Measurements from ENCODE around the gene PLA2G2D. TPM values are rescaled to one million over a fixed set of nuclear protein-coding genes. Genes with fewer than 3 reads are reported as not detected.

The PLA2G2D gene
- total RNA-seq, result under 1 TPM in 1 of 4 donors, not detected in 3; 0.16 TPM
- polyA plus RNA-seq, result 1 to 10 TPM in 1 of 3 donors, not detected in 2; 8.6 TPM

GRCh38 chr1:20119347-20119746 lies at the start of gene PLA2G2D:
Gene PLA2G2D, minus strand, starts transcription at chr1:20119536. Its CDS starts 38 bp downstream, at chr1:20119498.
- H3K27ac ChIP-seq, result no peak within 1 kb of the TSS
- WGBS, 2 donors, result 86 to 95% methylated on average over 2 of the region's 2 CpGs
- no peaks in the 10 kb centered on the region for H3K36me3 ChIP-seq
- intact Hi-C loops (cut with DNase I), result no loop called here
- DNase-seq, result peak; percentile 39
- no peaks in the 10 kb centered on the region for H3K9me3 ChIP-seq
- no peak within 1 kb of the TSS for H3K4me3 ChIP-seq
- TF ChIP-seq POLR2A (IDR thresholded peaks at IDR 0.05) (no peak), CTCF (IDR thresholded peaks at IDR 0.05) (no peak), EP300 (IDR thresholded peaks at IDR 0.05) (no peak), POLR2AphosphoS5 (IDR thresholded peaks at IDR 0.05) (no peak)
- H3K4me1 ChIP-seq, result peaks cover 0 to 7% (median 5%) of the 10 kb centered on the region in 4 donors
- H3K27me3 ChIP-seq, result no peaks in the 10 kb centered on the region

- intact Hi-C loops (cut with DNase I), result no loop called here
Observed at GRCh38 chr1:20168564-20169491, 49.5 kb upstream of the PLA2G2D start.

GRCh38 chr1:20167126-20167525 lies 47.8 kb upstream of the PLA2G2D start:
- intact Hi-C loops (cut with DNase I), result no loop called here
- Histone ChIP-seq H3K27me3 (no peaks in the 10 kb centered on the region), H3K4me1 (peaks cover 0 to 45% (median 29%) of the 10 kb centered on the region in 4 donors), H3K27ac (peak overlapping the region in 3 of 4 donors; percentile 79 to 80 (median 80)), H3K9me3 (no peaks in the 10 kb centered on the region), H3K4me3 (no peak overlapping the region), H3K36me3 (no peaks in the 10 kb centered on the region)
- 82 to 93% methylated on average over 8 of the region's 8 CpGs for WGBS, 2 donors
- TF ChIP-seq CTCF (IDR thresholded peaks at IDR 0.05) (no peak), POLR2A (IDR thresholded peaks at IDR 0.05) (no peak), EP300 (IDR thresholded peaks at IDR 0.05) (no peak), POLR2AphosphoS5 (IDR thresholded peaks at IDR 0.05) (no peak)
- no peak for DNase-seq

More at GRCh38 chr1:20168564-20169491, 49.5 kb upstream of the PLA2G2D start:
- 83 to 87% methylated on average over 9 of the region's 9 CpGs for whole genome bisulfite sequencing, 2 donors
- Histone ChIP-seq H3K27ac (peak overlapping the region in 1 of 4 donors; percentile 20), H3K27me3 (no peaks in the 10 kb centered on the region), H3K9me3 (no peaks in the 10 kb centered on the region), H3K36me3 (peaks cover 0 to 7% (median 0%) of the 10 kb centered on the region in 4 donors), H3K4me1 (peaks cover 0 to 47% (median 29%) of the 10 kb centered on the region in 4 donors), H3K4me3 (no peak overlapping the region)
- no peak for DNase-seq
- TF ChIP-seq POLR2AphosphoS5 (IDR thresholded peaks at IDR 0.05) (no peak), CTCF (IDR thresholded peaks at IDR 0.05) (no peak), POLR2A (IDR thresholded peaks at IDR 0.05) (no peak), EP300 (IDR thresholded peaks at IDR 0.05) (no peak)

GRCh38 chr1:20166051-20166450 lies 46.7 kb upstream of the PLA2G2D start:
- Histone ChIP-seq H3K4me1 (peaks cover 0 to 45% (median 29%) of the 10 kb centered on the region in 4 donors), H3K27ac (peak overlapping the region in 3 of 4 donors; percentile 79 to 80 (median 80)), H3K9me3 (peaks cover 0 to 9% (median 0%) of the 10 kb centered on the region in 4 donors), H3K4me3 (no peak overlapping the region), H3K27me3 (no peaks in the 10 kb centered on the region), H3K36me3 (no peaks in the 10 kb centered on the region)
- DNase-seq, result peak; percentile 88
- WGBS, 2 donors, result 56 to 67% methylated on average over 17 of the region's 17 CpGs
- intact Hi-C loops (cut with DNase I), result no loop called here
- TF ChIP-seq POLR2A (IDR thresholded peaks at IDR 0.05), result no peak
- TF ChIP-seq POLR2AphosphoS5 (IDR thresholded peaks at IDR 0.05), result peak in 3 of 4 donors; percentile 60 to 73 (median 65)

GRCh38 chr1:20165522-20165951 lies 46.2 kb upstream of the PLA2G2D start:
- Histone ChIP-seq H3K27ac (peak overlapping the region in 3 of 4 donors; percentile 79 to 80 (median 80)), H3K36me3 (no peaks in the 10 kb centered on the region), H3K4me3 (no peak overlapping the region), H3K4me1 (peaks cover 0 to 45% (median 29%) of the 10 kb centered on the region in 4 donors), H3K9me3 (peaks cover under 1 to 13% (median 2%) of the 10 kb centered on the region in 4 donors), H3K27me3 (no peaks in the 10 kb centered on the region)
- DNase-seq, result no peak
- TF ChIP-seq POLR2A (IDR thresholded peaks at IDR 0.05) (no peak), EP300 (IDR thresholded peaks at IDR 0.05) (no peak), CTCF (IDR thresholded peaks at IDR 0.05) (peak; percentile 40 to 49 (median 40)), POLR2AphosphoS5 (IDR thresholded peaks at IDR 0.05) (peak in 2 of 4 donors; percentile 18 to 50)
- 76 to 87% methylated on average over 16 of the region's 16 CpGs for WGBS, 2 donors
- intact Hi-C loops (cut with DNase I), result loop anchor here (1.0 kb wide), 1 partner anchor 30 kb away; no protein-coding TSS in a partner anchor
